Upper lobe of right lung (tissue), 1 donor: Measurements from ENCODE around the gene CNGA3. TPM values are rescaled to one million over a fixed set of nuclear protein-coding genes. Genes with fewer than 3 reads are reported as not detected.

Experiments
- ATAC-seq: fragments of 200-7000 bp; cut with Tn5 transposase; one replicate; pipeline ENCODE4 v1.9.1; 2020; ENCODE audit warnings: mild to moderate bottlenecking, moderate library complexity
- DNase-seq: peaks from one replicate; pipeline ENCODE4 v3.0.0-alpha.2; 2020
- H3K27ac ChIP-seq: fragments of 200-600 bp; one replicate; pipeline ENCODE4 v1.8.0; 2022
- H3K27me3 ChIP-seq: fragments of 200-600 bp; one replicate; pipeline ENCODE4 v1.8.0; 2022; ENCODE audit warnings: mild to moderate bottlenecking
- H3K36me3 ChIP-seq: fragments of 200-600 bp; one replicate; pipeline ENCODE4 v1.8.0; 2022
- H3K4me1 ChIP-seq: fragments of 200-600 bp; one replicate; pipeline ENCODE4 v1.8.0; 2022
- H3K4me3 ChIP-seq: fragments of 200-600 bp; one replicate; pipeline ENCODE4 v1.8.0; 2022; ENCODE audit warnings: mild to moderate bottlenecking
- H3K9me3 ChIP-seq: fragments of 200-600 bp; one replicate; pipeline ENCODE4 v1.8.0; 2022
- intact Hi-C: fragments of 100-400 bp; cut with DNase I; formaldehyde crosslinking; loops from one replicate; pipeline ENCODE4 v1.11.0; 2022
- long read RNA-seq: library from polyadenylated mRNA; unstranded; transcript quantifications from one replicate; pipeline ENCODE4 v2.0.0, GENCODE V29; 2021
- total RNA-seq: library from RNA; stranded (reverse); fragmentation: NEBNext Ultra II Directional; extraction: Animal tissue kit (Norgen Biotek cat#: 25700); gene quantifications from one replicate; pipeline ENCODE4 v1.2.1, GENCODE V29; 2021
- TF ChIP-seq, protein P1 (sequence below): fragments of 200-600 bp; IDR thresholded peaks from one replicate; pipeline ENCODE4 v1.8.0; 2022; ENCODE audit warnings: antibody characterized with exemption
- donor health status: DM: no; HTN: yes; CAD: no; lungs with severe emphysema.

Gene CNGA3
- total RNA-seq = 0.17 TPM
- long read RNA-seq = 0 reads

DNA sequence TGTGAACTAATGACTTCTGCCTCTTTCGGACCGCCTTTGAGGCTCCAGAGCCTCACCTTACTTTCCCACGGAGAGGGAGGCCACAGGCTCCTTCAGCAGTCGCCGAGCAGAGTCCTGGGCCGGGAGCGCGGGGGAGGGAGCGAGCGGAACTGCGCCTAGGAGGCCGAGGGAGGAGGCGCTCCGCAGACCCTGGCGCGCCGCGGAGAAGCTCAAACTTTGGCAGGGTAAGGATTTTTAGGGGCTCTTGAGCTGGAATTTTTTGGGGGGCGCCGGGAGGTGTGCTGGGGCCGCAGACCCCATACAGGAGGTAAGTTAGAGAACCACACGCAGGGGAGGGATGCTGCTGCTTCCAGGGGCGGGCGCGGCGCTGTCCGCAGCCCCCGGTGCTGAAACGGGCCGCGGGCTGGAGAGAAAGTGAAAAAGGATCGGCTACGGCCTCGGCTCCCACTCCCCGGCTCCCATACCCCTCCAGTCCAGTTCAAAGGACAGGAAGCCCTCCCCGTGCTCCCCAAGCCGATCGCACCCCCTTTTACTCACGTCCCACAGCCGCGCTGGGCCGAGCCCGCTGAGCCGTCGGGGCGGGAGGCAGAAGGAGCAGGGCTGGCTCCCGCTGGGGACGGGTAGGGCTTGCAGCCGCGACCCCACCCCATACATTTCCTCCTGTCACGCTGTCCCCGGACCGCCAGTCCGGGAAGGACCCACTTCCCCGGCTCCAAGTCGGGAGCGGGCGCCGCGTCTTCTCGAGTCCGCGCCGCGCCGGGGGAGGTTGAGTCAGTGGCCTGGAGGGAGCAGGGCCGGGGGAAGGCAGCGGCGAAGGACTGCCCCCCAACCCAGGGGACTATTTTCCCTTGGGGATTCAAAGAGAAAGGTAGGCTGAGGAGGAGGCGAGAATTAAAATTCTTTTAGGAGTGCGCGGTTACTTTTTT is at the start of gene CNGA3:
Gene CNGA3, plus strand, starts transcription at position 146 of the 926 bp plus-strand sequence. CDS start 23,520 bp downstream, outside the sequence.
- peaks cover 14% of the 10 kb centered on the region for H3K4me1 ChIP-seq
- H3K9me3 ChIP-seq = no peaks in the 10 kb centered on the region
- H3K27ac ChIP-seq = no peak within 1 kb of the TSS
- H3K27me3 ChIP-seq = peaks cover 64% of the 10 kb centered on the region
- peak; percentile 67 for ATAC-seq
- DNase-seq = peak; percentile 67
- H3K36me3 ChIP-seq = no peaks in the 10 kb centered on the region
- H3K4me3 ChIP-seq = no peak within 1 kb of the TSS
- intact Hi-C loops = no loop called here
- TF ChIP-seq, protein P1, sequence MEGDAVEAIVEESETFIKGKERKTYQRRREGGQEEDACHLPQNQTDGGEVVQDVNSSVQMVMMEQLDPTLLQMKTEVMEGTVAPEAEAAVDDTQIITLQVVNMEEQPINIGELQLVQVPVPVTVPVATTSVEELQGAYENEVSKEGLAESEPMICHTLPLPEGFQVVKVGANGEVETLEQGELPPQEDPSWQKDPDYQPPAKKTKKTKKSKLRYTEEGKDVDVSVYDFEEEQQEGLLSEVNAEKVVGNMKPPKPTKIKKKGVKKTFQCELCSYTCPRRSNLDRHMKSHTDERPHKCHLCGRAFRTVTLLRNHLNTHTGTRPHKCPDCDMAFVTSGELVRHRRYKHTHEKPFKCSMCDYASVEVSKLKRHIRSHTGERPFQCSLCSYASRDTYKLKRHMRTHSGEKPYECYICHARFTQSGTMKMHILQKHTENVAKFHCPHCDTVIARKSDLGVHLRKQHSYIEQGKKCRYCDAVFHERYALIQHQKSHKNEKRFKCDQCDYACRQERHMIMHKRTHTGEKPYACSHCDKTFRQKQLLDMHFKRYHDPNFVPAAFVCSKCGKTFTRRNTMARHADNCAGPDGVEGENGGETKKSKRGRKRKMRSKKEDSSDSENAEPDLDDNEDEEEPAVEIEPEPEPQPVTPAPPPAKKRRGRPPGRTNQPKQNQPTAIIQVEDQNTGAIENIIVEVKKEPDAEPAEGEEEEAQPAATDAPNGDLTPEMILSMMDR = no peak

DNA sequence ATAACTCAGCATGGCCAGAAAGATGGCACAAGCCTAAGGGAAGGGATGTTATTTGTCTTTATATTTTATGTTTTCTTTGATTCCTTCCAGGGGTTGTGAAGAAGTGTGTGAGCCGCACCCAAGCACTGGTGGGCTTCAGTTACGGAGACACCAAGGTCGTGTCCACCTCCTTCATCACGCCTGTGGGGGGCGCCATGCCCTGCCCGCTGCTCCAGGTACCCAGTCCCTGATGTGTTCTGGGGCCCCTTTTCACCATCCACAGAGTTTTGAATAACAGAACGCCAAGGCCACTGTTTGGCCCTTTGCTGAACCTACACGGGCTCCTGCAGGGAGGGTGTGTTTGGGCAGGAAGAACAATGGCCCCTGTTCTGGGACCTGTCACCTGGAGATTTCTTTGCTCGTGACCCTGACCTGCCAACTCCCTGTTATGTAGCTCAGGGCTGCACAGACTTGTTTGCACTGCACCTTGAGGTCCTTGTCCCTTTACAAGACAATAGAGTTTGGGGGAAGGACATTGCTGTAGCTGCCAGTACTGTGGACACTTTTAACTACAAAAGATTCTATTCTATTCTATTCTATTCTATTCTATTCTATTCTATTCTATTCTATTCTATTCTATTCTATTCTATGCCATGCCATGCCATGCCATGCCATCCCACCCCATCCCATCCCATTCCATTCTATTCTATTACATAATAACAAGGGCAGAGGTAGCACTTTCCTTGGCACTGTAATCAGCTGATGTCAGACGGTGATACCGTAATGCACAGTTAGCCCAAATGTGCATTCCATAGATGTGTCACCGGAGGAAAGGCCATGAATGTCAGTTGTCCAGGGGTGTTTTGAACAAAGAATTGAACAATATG is 48.2 kb upstream of the CNGA3 start:
- Histone ChIP-seq H3K9me3 (no peaks in the 10 kb centered on the region), H3K4me3 (no peak overlapping the region), H3K27ac (no peak overlapping the region), H3K36me3 (no peaks in the 10 kb centered on the region), H3K27me3 (peaks cover 3% of the 10 kb centered on the region), H3K4me1 (no peaks in the 10 kb centered on the region)
- intact Hi-C loops = no loop called here
- TF ChIP-seq, protein P1 = no peak
- DNase-seq (no peak), ATAC-seq (no peak)

DNA sequence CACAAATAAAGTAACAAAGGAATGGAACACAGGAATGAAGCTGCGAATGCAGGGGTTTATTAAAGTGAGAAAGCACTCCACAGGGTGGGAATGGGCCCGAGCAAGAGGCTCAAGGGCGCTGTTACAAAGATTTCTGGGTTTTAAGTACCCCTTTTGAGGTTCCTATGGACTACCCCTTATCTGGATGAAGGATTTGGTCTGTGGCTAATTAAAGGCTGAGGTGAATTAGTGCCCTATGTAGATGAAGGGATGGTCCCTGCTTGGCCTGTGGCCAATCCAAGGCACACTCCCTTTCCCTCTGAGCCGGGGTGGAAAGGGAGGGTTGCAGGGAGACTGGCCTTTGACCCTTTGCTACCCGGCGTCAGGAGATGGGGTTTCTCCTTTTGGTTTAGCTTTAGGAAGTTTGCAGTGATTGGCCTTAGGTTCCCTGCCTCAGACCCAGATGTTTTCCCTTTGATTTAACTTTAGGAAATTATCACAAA is 47.5 kb upstream of the CNGA3 start:
- intact Hi-C loops = no loop called here
- H3K36me3 ChIP-seq = no peaks in the 10 kb centered on the region
- no peaks in the 10 kb centered on the region for H3K4me1 ChIP-seq
- H3K27ac ChIP-seq = no peak overlapping the region
- ATAC-seq (no peak), DNase-seq (no peak)
- H3K4me3 ChIP-seq = no peak overlapping the region
- TF ChIP-seq, protein P1 = no peak
- H3K27me3 ChIP-seq = peaks cover 3% of the 10 kb centered on the region
- H3K9me3 ChIP-seq = no peaks in the 10 kb centered on the region

DNA sequence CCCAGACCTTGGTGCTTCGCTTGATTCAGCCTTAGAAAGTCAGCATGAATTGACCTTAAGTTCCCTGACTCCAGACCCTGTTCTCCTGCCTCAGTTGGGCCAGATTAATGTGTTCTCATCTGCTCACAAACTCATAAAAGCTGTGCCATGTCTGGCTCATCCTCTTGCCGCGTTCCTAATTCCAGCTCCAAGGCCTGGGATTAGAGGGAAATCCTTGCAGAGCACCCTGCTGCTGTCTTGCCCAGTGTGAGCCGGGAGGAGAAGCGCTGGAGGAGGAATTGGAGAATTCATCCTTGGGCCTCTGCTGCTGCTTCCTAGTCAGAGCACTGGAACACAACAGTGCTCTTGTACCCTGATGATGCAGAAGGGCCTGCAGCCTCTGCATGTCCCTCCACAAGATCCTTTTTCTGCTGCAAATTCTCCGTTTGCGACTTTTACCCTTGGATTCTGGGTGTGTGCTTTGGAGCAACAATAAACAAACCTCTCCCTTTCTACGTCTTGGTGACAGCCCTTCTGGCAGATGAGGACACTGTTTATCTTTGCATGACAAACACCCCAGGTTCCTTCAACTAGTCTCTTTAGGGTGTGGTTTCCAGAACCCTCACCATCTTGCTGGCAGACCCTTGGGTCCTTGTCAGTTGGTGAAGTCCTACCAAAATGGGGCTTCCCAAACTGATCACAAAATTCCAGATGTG is 46.9 kb upstream of the CNGA3 start:
- intact Hi-C loops = no loop called here
- peaks cover 3% of the 10 kb centered on the region for H3K27me3 ChIP-seq
- H3K9me3 ChIP-seq = no peaks in the 10 kb centered on the region
- H3K4me1 ChIP-seq = no peaks in the 10 kb centered on the region
- no peak overlapping the region for H3K4me3 ChIP-seq
- DNase-seq (no peak), ATAC-seq (no peak)
- TF ChIP-seq, protein P1 = no peak
- no peak overlapping the region for H3K27ac ChIP-seq
- H3K36me3 ChIP-seq = no peaks in the 10 kb centered on the region
